HG03025 (cell line): ENCODE results near the gene PHACTR3.

Experiments
- ATAC-seq: cut with Tn5 transposase; IDR thresholded peaks from one replicate; pipeline ENCODE4 v1.9.1; 2021; ENCODE audit warnings: mild to moderate bottlenecking, moderate library complexity; ENCODE audit not compliant: unreplicated experiment, low FRiP score

PHACTR3 gene

DNA sequence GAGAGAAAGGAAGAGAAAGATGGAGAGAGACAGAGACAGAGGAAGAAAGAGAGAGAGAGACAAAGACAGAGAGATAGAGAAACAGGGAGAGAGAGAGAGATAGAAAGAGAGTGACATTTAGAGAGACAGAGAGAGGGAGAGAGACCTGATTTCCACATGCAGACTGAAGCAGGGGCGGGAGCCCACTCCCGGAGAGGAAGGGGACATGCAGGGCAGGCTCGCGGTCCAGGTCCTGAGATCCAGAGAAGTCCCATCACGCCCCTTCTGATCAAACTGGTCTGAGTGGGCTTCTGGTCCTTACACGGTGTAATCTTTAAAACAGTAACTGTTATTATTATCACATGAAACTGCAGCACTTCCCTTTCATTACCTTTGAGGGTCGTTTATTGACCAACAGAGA, 62.2 kb downstream of the PHACTR3 start:
- no peak for ATAC-seq

GRCh38 chr20:59667131-59667530, 62.8 kb downstream of the PHACTR3 start:
- no peak for ATAC-seq

GRCh38 chr20:59667981-59668515, 63.7 kb downstream of the PHACTR3 start:
- ATAC-seq: no peak

DNA sequence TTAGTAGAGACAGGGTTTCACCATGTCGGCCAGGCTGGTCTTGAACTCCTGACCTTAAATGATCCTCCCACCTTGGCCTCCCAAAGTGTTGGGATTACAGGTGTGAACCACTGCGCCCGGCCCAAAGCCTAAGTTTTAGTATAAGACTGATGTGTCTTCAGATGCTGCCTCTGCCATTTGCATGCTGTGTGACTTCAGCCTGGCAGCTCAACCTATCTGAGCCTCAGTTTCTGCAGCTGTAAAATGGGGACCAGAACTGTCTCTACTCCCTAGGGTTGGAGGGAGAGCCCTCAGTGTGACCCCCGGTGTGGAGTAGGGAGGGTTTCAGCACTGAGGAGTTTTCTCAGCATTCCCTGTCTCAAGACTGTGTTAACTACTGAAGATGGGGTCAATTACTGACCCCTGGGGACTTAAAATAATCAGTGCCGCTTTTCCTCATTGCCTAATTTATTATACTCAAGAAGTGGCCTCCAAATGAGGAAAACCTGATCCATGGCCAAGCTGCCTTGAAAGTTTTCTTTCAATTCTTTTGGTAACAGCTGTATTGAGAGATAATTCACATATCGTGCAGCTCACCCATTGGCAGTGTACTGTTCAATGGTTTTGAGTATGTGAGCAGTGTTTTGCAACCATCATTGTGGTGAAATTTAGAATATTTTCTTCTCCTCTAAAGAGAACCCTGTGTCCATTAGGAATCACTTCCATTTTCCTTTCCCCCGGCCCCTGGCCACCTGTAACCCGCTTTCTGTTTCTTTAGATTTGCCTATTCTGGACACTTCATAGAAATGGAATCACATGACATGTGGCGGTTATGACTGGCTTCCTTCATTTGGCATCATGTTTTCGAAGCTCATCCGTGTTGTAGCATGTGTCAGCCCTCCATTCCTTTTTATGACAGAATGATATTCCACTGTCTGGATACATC, 64.8 kb downstream of the PHACTR3 start:
- no peak for ATAC-seq

GRCh38 chr20:59670786-59671492, 66.6 kb downstream of the PHACTR3 start:
- ATAC-seq: no peak

GRCh38 chr20:59671661-59672471, 67.5 kb downstream of the PHACTR3 start:
- ATAC-seq: no peak

GRCh38 chr20:59672576-59672975, 68.2 kb downstream of the PHACTR3 start:
- ATAC-seq: no peak

DNA sequence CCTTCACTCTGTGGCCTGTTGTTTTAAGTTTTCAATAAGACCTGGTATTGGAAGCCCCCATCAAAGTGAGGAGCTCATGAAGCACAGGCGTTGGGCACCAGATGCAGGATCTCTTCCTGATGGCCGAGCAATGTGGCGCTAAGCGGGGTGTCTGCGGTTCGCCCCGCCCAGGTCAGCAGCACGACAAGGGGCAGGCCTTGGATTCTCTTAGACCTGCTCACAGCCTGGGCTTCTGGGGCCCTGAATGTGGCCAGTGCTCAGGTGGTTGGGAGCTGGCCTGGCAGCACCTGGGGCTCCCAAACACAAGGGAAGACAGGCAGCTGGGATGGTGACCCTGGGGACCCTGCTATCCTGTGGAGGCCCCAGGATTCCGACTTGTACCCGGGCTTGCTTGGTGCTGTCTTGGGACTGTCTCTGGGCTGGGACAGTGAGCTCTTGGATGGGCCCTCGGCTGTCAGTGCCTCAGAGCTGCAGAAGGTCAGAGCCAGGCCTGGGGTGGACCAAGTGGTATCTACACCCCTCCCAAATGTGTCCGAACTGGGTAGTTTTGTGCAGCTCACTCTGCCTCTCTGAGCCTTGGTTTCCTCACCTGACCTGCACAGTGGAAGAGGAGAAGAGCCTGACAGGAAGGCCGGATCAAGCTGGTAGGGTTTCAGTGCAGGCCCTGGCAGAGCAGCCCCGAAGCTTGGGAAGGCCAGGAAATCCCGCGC, 69.1 kb downstream of the PHACTR3 start:
- no peak for ATAC-seq

- no peak for ATAC-seq
These were observed 69.7 kb downstream of the PHACTR3 start for GRCh38 chr20:59673998-59674445.

- no peak for ATAC-seq
These were observed 71.9 kb downstream of the PHACTR3 start for GRCh38 chr20:59676126-59676850.

- ATAC-seq: no peak
These were observed 72.5 kb downstream of the PHACTR3 start for GRCh38 chr20:59676851-59677182.

DNA sequence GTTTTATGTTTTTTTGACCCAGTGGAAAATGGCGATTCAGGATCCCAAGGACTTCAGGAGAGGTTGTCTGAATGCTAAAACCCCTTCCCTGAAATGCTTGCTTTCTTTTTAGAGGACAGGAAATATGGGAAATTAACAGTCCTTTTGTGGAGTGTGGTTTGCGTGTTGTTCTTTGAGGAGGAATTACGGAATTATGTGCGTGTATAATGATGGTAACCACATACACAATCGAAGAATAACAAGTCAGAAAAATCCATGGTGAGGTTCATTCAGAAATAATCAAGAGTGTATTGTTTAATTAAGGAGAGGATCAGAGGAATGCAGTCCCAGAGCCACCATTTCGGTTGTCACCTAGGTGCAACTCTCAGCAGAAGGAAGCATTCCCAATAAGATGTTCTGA, 73.2 kb downstream of the PHACTR3 start:
- ATAC-seq: no peak

GRCh38 chr20:59678288-59678687, 73.9 kb downstream of the PHACTR3 start:
- ATAC-seq: no peak

GRCh38 chr20:59678951-59679350, 74.6 kb downstream of the PHACTR3 start:
- ATAC-seq: no peak

DNA sequence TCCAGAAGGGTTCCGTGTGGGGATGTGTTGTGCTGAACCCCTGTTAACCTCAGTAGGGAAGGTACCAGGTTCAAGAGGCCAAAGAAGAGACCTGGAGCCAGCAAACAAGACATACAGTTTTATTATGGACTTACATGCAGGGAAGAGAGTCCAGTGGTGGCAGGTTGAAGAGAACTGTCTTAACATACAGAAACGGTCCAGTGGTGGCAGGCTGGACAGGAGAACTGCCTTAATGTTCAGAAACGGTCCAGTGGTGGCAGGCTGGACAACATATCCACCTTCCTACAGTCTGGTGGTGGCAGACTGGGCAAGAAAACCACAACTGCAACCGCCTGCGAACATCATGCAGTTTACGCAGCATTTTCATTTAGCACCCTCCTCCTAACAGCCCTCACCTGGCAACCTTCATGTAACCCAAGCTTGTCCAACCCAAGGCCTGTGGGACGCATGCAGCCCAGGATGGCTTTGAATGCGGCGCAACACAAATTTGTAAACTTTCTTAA, 75.9 kb downstream of the PHACTR3 start:
- no peak for ATAC-seq

DNA sequence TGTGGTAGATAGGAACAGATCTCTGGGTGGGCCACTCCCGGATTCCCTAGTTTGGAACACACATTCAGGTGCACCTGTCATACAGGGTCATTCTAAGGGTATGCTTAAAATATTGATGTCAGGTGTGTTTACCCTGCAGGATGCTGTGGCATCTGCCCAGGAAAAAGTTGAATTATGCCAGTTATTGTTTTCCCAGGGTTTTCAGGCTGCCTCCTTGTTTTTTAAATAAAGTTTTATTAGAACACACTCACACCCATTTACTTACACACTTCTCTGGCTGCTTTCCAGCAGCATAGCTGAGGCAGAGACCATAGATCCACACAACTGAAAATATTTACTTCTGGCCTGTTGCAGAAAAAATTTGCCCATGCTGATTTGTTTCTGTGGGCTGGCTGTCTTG, 76.5 kb downstream of the PHACTR3 start:
- ATAC-seq: no peak

GRCh38 chr20:59682603-59683002, 78.3 kb downstream of the PHACTR3 start:
- no peak for ATAC-seq

- ATAC-seq: no peak
These were observed 78.8 kb downstream of the PHACTR3 start for GRCh38 chr20:59683181-59683580.

DNA sequence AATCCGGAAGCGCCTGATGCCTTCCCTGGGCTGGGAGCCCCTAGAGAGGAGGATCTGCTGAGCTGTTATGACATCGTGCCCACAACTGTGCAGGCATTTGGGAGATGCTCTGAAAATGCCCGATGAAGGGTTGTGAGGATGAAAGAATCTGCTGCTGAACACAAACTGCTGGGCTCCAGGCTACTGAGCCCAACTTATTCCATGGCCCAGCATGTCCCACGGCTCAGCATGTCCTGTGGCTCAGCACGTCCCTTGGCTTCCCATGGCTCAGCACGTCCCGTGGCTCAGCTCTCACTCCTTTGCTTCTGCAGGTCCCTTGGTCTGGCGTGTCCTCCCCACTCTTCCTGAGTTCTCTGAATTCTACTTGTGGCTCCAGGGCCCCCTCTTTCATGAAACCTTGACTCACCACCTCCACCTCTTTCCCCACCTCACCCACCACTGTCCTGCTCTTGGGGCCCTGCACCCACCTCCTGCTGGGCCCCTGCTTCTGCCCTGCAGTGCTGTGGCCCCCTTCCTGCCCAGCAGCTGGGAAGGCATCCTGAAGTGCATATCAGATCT, 80.4 kb downstream of the PHACTR3 start:
- ATAC-seq: no peak
